ENCODE data around the gene ZCCHC13. TPM values are rescaled to one million over a fixed set of nuclear protein-coding genes. Genes with fewer than 3 reads are reported as not detected.
"Not testable (repeated sequence)": the region's sequence is repeated elsewhere in the genome, so short reads cannot be mapped to it uniquely, and the experiment has no call there.

ZCCHC13 gene
- total RNA-seq, 6 donors from 2014 or later = not detected

DNA sequence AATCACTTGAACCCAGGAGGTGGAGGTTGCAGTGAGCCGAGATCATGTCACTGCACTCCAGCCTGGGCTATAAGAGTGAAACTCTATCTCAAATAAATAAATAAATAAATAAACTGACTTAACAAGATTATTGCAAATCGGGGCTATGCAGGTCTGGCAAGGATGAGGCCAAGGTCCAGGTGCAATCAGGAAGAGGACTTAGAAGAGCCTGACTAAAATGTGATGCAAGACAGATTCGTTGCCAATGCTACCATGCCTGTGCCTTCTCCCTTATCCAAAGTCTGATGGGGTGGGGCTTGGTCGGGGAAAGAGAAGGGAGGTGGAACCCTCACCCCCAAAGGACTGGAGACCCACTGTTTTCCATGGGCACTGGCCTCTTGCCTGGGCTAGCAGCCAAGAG, 14.7 kb downstream of the ZCCHC13 start:
- H3K4me1 ChIP-seq = no peaks in the 10 kb centered on the region
- H3K36me3 ChIP-seq = no peaks in the 10 kb centered on the region
- no peak for ATAC-seq (ENCODE audit: low FRiP score in 2 of 2)
- H3K27ac ChIP-seq = no peak overlapping the region
- TF ChIP-seq POLR2AphosphoS5 (IDR thresholded peaks at IDR 0.05) (no peak), POLR2A (IDR thresholded peaks at IDR 0.05) (no peak), EP300 (IDR thresholded peaks at IDR 0.05) (no peak)
- TF ChIP-seq, protein P1, sequence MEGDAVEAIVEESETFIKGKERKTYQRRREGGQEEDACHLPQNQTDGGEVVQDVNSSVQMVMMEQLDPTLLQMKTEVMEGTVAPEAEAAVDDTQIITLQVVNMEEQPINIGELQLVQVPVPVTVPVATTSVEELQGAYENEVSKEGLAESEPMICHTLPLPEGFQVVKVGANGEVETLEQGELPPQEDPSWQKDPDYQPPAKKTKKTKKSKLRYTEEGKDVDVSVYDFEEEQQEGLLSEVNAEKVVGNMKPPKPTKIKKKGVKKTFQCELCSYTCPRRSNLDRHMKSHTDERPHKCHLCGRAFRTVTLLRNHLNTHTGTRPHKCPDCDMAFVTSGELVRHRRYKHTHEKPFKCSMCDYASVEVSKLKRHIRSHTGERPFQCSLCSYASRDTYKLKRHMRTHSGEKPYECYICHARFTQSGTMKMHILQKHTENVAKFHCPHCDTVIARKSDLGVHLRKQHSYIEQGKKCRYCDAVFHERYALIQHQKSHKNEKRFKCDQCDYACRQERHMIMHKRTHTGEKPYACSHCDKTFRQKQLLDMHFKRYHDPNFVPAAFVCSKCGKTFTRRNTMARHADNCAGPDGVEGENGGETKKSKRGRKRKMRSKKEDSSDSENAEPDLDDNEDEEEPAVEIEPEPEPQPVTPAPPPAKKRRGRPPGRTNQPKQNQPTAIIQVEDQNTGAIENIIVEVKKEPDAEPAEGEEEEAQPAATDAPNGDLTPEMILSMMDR (IDR thresholded peaks at IDR 0.05) = no peak
- WGBS, 2 donors = 79 to 83% methylated on average over 4 of the region's 4 CpGs
- H3K27me3 ChIP-seq = no peaks in the 10 kb centered on the region
- no peaks in the 10 kb centered on the region for H3K9me3 ChIP-seq
- DNase-seq = no peak
- H3K4me3 ChIP-seq = no peak overlapping the region

DNA sequence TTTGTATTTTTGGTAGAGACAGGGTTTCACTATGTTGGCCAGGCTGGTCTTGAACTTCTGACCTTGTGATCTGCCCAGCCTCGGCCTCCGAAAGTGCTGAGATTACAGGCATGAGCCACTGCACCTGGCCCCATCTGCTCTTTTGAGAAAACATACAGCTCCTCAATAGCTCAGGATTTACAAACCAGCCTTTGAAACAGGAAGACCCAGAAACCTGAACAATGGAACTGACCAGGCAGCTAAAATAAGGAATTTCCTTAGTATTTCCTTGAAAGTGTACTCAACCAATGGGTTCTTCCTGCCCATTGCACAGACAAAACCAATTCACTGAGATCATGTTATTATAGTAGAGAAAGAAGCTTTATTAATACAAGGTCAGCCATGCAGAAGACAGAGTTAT, 15.3 kb downstream of the ZCCHC13 start:
- 76 to 88% methylated on average over 2 of the region's 2 CpGs for WGBS, 2 donors
- H3K9me3 ChIP-seq; H3K27ac ChIP-seq; H3K36me3 ChIP-seq; DNase-seq; H3K4me1 ChIP-seq; ATAC-seq (ENCODE audit: low FRiP score in 2 of 2); H3K4me3 ChIP-seq; H3K27me3 ChIP-seq: not testable (repeated sequence)

DNA sequence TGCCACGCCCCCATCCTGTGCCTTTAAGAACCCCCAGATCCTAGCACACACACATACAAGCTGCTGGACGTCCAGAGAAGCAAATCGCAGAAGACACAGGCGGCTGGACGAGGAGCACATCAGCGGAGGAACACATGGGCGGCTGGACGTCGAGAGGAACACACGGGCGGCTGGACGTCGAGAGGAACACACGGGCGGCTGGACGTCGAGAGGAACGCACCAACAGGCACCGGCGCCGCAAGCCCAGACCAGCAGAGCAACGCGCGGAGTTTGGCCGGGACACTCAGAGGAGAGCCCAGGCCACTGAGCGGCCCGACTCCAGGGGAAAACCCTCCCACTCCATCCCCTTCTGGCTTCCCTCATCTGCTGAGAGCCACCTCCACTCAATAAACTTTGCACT, 17.2 kb downstream of the ZCCHC13 start:
- DNase-seq (peak in 1 of 2 donors; percentile 33), ATAC-seq (ENCODE audit: low FRiP score in 2 of 2) (no peak)
- no peak for TF ChIP-seq POLR2A (IDR thresholded peaks at IDR 0.05)
- TF ChIP-seq, protein P1 (IDR thresholded peaks at IDR 0.05) = no peak
- TF ChIP-seq EP300 (IDR thresholded peaks at IDR 0.05) = no peak
- no peak for TF ChIP-seq POLR2AphosphoS5 (IDR thresholded peaks at IDR 0.05)
- no peaks in the 10 kb centered on the region for H3K36me3 ChIP-seq
- no peaks in the 10 kb centered on the region for H3K27me3 ChIP-seq
- WGBS, 2 donors = 84 to 91% methylated on average over 9 to 11 of the region's 27 CpGs
- H3K9me3 ChIP-seq = no peaks in the 10 kb centered on the region
- H3K27ac ChIP-seq = no peak overlapping the region
- no peak overlapping the region for H3K4me3 ChIP-seq
- no peaks in the 10 kb centered on the region for H3K4me1 ChIP-seq

DNA sequence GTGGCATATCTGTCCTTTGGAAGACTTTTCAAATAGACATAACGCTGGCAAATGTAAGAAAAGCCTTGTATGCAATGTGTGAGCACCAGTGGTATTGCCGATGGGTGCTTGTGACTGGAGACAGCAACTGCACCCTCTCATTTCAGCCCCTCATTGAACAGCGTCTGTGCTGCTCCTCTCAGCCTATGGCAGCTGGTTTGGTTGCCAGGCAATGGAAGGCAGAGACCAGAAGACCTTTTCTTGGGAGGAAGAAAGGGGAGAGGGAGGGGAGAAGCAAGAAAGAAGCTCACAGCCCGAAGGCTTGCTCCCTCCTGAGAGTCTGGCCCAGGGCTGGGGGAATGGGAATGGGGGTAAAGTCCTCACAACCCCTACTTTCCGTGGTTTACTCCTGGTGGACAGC, 20.2 kb downstream of the ZCCHC13 start:
- 49 to 63% methylated on average over 3 to 5 of the region's 5 CpGs for WGBS, 2 donors
- Histone ChIP-seq H3K27me3 (no peaks in the 10 kb centered on the region), H3K9me3 (no peaks in the 10 kb centered on the region), H3K4me3 (no peak overlapping the region), H3K27ac (no peak overlapping the region), H3K36me3 (no peaks in the 10 kb centered on the region), H3K4me1 (no peaks in the 10 kb centered on the region)
- no peak for ATAC-seq (ENCODE audit: low FRiP score in 2 of 2)
- TF ChIP-seq POLR2A (IDR thresholded peaks at IDR 0.05) = no peak
- no peak for TF ChIP-seq EP300 (IDR thresholded peaks at IDR 0.05)
- TF ChIP-seq, protein P1 (IDR thresholded peaks at IDR 0.05) = no peak
- DNase-seq = no peak

DNA sequence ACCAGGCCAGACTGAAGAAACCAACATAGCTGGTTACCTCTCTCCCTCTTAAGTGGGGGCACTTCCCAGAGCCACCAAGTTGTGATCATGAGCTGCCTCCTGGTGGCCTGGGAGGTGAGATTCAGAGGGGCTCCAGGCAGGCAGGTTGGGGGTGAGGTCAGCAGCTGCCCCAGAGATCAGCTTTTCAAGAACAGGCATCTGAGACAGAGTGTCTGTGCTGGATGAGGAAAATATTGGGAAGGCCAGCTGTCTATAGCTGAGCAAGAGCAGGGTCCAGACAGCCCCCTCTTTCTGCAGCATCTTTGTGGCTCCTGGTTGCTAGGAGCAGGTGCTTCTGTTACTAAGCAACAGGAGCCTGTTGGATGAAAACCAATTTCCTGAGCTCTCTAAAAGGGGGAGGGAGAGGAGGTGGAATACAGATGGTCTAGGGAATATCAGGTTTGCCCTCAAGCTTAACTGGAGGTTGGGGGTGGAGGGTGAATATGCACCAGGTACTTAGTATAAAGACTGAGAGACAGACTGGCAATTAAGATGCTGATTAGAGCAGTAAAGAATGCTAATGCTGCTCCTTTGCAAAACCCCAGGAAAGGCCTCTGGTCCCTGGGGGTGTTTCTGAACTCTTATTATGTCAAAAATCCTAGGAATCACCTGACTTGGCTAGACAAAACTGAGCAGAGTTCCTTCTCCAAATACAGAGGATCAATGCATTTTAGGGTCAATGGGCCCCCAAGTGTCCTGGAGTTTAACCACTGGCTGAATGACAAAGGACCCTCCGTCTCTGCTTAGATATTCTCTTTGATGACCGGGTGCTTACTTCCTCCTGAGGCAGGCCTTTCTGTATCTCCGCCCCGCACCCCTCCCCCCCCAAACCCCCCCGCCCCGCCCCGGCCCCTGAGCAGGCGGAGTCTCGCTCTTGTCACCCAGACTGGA, 21.4 kb downstream of the ZCCHC13 start:
- Histone ChIP-seq H3K4me3 (no peak overlapping the region), H3K27me3 (no peaks in the 10 kb centered on the region), H3K36me3 (no peaks in the 10 kb centered on the region), H3K9me3 (no peaks in the 10 kb centered on the region), H3K27ac (no peak overlapping the region), H3K4me1 (no peaks in the 10 kb centered on the region)
- TF ChIP-seq, protein P1 (IDR thresholded peaks at IDR 0.05) = no peak
- TF ChIP-seq POLR2AphosphoS5 (IDR thresholded peaks at IDR 0.05) (no peak), EP300 (IDR thresholded peaks at IDR 0.05) (no peak), POLR2A (IDR thresholded peaks at IDR 0.05) (no peak)
- DNase-seq = no peak
- WGBS, 2 donors = 32% methylated on average over 9 of the region's 9 CpGs; no CpG with 5 or more reads in 1 of the 2 donors
- ATAC-seq (ENCODE audit: low FRiP score in 2 of 2) = no peak

Measured in upper lobe of left lung (tissue), 6 donors.